NCI-H1417 treated with DMSO at 0.1 percent for 48 hours (cell line): ENCODE measurements around the gene GAD1.

Experiments
- DNase-seq: peaks from one replicate; lab custom pipeline; 2025; lab: John Stamatoyannopoulos, UW

GAD1 gene

DNA sequence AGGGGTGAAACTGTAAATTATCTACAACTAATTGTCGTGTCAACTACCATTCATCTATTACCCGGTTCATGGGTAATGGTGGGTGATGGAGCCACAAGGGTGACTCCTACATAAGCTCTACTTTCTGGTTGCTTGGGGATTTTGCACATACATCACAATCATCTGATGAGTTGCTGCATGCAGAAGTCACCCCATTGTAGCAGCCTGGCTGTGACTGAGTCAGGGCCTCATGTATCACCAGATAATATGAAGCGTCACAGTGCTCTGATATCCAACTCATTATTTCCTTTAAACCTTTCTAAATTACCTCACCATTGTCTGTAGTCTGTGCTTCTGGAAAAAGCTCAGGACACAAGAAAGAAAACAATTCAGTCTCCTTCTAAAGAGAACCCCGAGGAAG lies 79.9 kb downstream of the GAD1 start:
- no peak for DNase-seq

DNA sequence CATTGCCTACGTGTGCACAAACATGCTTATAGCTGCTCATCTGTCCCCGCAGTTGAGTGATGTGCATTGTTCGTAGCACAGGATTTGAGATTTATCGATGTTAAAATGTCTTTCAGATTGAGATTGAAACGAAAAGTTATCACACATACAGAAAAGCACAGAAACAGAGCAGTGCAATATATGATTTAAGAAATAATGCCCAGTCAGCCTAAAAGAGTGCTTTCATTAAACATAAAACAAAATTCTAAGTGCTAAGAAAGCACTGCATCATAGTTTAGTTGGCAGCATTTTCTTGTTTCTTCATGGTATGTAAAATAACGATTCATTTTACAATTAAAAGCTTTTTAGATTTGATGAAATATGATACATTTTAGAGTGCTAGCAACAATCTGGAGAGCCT lies 80.4 kb downstream of the GAD1 start:
- DNase-seq = no peak

GRCh38 chr2:170905864-170906263 lies 89.2 kb downstream of the GAD1 start:
- DNase-seq = no peak
